Activated CD8-positive, alpha-beta T cell treated with anti-CD3 and anti-CD28 coated beads for 36 hours (primary cell): ENCODE results near the gene TMEM208. TPM values are rescaled to one million over a fixed set of nuclear protein-coding genes. Genes with fewer than 3 reads are reported as not detected.

Experiments
- ATAC-seq: fragments of 200-7000 bp; cut with Tn5 transposase; one replicate; pipeline ENCODE4 v1.10.0; 2021; ENCODE audit warnings: mild to moderate bottlenecking, moderate library complexity
- CTCF ChIA-PET: fragments of 350-600 bp; sonication (Branson Sonifier 250); formaldehyde crosslinking; loops from one replicate; lab custom pipeline; 2021; ENCODE audit warnings: antibody characterized with exemption; lab: Charles Lee
- POLR2A ChIA-PET: fragments of 350-600 bp; sonication (Branson Sonifier 250); formaldehyde crosslinking; loops from one replicate; lab custom pipeline; 2021; ENCODE audit warnings: antibody characterized with exemption; lab: Charles Lee
- DNase-seq: peaks from one replicate; pipeline ENCODE4 v3.0.0-alpha.2; 2020
- H3K27ac Mint-ChIP-seq: one replicate; pipeline ENCODE4 v1.8.0; 2021; ENCODE audit warnings: mild to moderate bottlenecking, mixed read lengths
- H3K27me3 Mint-ChIP-seq: one replicate; pipeline ENCODE4 v1.8.0; 2021; ENCODE audit warnings: mixed read lengths
- H3K36me3 Mint-ChIP-seq: one replicate; pipeline ENCODE4 v1.8.0; 2021; ENCODE audit warnings: low read depth, mixed read lengths
- H3K4me1 Mint-ChIP-seq: one replicate; pipeline ENCODE4 v1.8.0; 2021; ENCODE audit warnings: low read depth, mixed read lengths
- H3K4me3 Mint-ChIP-seq: one replicate; pipeline ENCODE4 v1.8.0; 2021; ENCODE audit warnings: mild to moderate bottlenecking, moderate library complexity, mixed read lengths
- H3K9me3 Mint-ChIP-seq: one replicate; pipeline ENCODE4 v1.8.0; 2021; ENCODE audit warnings: mixed read lengths
- intact Hi-C: fragments of 100-400 bp; cut with micrococcal nuclease; formaldehyde crosslinking; loops from one replicate; pipeline ENCODE4 v1.10.0; 2022
- total RNA-seq, 2 experiments: library from RNA; stranded (reverse); gene quantifications; one replicate each; pipeline ENCODE4 v1.2.3, GENCODE V29; 2021
- TF ChIP-seq, protein P1 (sequence below): fragments of 200-600 bp; IDR thresholded peaks from one replicate; pipeline ENCODE4 v1.8.0; 2022; ENCODE audit warnings: antibody characterized with exemption, mild to moderate bottlenecking

The TMEM208 gene
- total RNA-seq, 2 experiments from 2014 or later = 25.7 to 30.7 TPM

DNA sequence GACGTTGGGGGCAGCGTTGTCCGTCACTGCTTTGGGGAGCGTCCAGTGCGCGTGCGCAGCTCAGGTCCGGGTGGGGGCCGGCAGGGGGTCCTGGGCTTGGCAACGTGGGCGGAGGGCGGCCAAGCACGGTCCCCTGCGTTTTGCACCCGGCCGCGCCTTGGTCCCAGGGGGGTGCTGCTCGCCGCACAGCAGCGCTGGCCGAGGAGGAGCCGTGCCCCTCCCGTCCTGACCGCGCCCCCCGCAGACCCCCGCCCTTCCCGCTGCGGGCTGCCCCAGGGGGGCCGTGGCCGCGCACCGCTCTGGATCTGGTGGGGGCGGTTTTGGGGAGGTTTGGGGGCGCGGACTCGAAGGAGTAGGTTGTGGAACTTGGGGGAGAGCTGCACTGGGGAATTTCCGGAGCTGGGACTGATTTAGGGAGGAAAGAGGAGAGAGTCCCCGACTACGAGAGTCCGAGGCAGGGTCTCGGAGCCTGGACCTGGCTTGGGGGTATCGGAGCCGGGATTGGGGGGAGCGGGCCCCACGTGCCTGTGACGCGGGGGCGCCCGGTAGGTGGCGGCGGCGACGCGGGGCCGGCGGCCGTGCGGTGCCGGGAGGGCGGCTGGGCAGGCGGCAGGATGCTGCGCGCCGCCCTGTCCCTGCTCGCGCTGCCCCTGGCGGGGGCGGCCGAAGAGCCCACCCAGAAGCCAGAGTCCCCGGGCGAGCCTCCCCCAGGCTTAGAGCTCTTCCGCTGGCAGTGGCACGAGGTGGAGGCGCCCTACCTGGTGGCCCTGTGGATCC lies 21.7 kb downstream of the TMEM208 start, which contains the start of gene SLC9A5:
TSS of gene SLC9A5 (plus strand) at position 579 of the 777 bp plus-strand sequence. CDS start at position 615, 36 bp downstream.
- ChIA-PET CTCF (interaction anchor here (0.6 to 2.3 kb wide), 11 partner anchors 10 to 233 kb away, joined by 3 to 7 read pairs (median 3); partner anchors contain the start of genes KCTD19, LRRC36 and TMEM208), POLR2A (interaction anchor here (0.9 to 10.0 kb wide), 9 partner anchors 10 to 221 kb away, joined by 3 to 123 read pairs (median 3); partner anchors contain the start of gene TMEM208)
- H3K27me3 Mint-ChIP-seq = no peaks in the 10 kb centered on the region
- H3K9me3 Mint-ChIP-seq = no peaks in the 10 kb centered on the region
- TF ChIP-seq, protein P1, sequence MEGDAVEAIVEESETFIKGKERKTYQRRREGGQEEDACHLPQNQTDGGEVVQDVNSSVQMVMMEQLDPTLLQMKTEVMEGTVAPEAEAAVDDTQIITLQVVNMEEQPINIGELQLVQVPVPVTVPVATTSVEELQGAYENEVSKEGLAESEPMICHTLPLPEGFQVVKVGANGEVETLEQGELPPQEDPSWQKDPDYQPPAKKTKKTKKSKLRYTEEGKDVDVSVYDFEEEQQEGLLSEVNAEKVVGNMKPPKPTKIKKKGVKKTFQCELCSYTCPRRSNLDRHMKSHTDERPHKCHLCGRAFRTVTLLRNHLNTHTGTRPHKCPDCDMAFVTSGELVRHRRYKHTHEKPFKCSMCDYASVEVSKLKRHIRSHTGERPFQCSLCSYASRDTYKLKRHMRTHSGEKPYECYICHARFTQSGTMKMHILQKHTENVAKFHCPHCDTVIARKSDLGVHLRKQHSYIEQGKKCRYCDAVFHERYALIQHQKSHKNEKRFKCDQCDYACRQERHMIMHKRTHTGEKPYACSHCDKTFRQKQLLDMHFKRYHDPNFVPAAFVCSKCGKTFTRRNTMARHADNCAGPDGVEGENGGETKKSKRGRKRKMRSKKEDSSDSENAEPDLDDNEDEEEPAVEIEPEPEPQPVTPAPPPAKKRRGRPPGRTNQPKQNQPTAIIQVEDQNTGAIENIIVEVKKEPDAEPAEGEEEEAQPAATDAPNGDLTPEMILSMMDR = peak; percentile 26
- intact Hi-C loops = no loop called here
- peaks cover 2% of the 10 kb centered on the region for H3K36me3 Mint-ChIP-seq
- H3K4me3 Mint-ChIP-seq = peak within 1 kb of the TSS; percentile 89
- DNase-seq = peak; percentile 39
- peaks cover 41% of the 10 kb centered on the region for H3K4me1 Mint-ChIP-seq
- no peak for ATAC-seq
- H3K27ac Mint-ChIP-seq = peak within 1 kb of the TSS; percentile 86

- ChIA-PET POLR2A (interaction anchor here (1.0 to 10.0 kb wide), 6 partner anchors 10 to 39 kb away, joined by 3 to 123 read pairs (median 4); partner anchors contain the start of gene TMEM208), CTCF (interaction anchor here (0.9 to 2.3 kb wide), 10 partner anchors 9 to 232 kb away, joined by 3 to 7 read pairs (median 3); partner anchors contain the start of gene TMEM208)
- H3K36me3 Mint-ChIP-seq = peaks cover 2% of the 10 kb centered on the region
- peak overlapping the region; percentile 89 for H3K4me3 Mint-ChIP-seq
- intact Hi-C loops = no loop called here
- H3K4me1 Mint-ChIP-seq = peaks cover 34% of the 10 kb centered on the region
- H3K27ac Mint-ChIP-seq = peak overlapping the region; percentile 56
- H3K27me3 Mint-ChIP-seq = no peaks in the 10 kb centered on the region
- ATAC-seq = no peak
- no peaks in the 10 kb centered on the region for H3K9me3 Mint-ChIP-seq
- DNase-seq = no peak
- TF ChIP-seq, protein P1 = no peak
Measured at GRCh38 chr16:67249178-67250044, 22.5 kb downstream of the TMEM208 start.

DNA sequence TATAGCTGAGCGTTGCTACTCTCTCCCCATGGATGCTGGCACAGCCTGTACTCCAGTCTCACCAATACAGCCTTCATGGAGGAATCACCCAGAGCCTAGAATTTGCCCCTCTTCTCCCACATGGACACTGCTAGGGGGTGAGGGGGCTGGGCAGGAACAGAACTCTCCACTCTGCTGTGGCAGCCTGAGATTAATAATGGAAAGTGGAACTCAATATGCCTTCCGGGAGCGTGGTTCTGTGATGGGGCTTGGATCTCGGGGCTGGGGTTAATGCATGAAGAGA lies 23.1 kb downstream of the TMEM208 start:
- H3K4me3 Mint-ChIP-seq = peak overlapping the region; percentile 89
- no peak overlapping the region for H3K27ac Mint-ChIP-seq
- DNase-seq = no peak
- peaks cover 2% of the 10 kb centered on the region for H3K36me3 Mint-ChIP-seq
- no peak for ATAC-seq
- H3K27me3 Mint-ChIP-seq = no peaks in the 10 kb centered on the region
- CTCF ChIA-PET = interaction anchor here (1.1 to 2.3 kb wide), 6 partner anchors 11 to 232 kb away, joined by 3 to 7 read pairs (median 4); partner anchors contain the start of gene TMEM208
- TF ChIP-seq, protein P1 = no peak
- no peaks in the 10 kb centered on the region for H3K9me3 Mint-ChIP-seq
- POLR2A ChIA-PET = interaction anchor here (10.0 kb wide), 1 partner anchor 20 kb away, joined by 123 read pairs; the partner anchor contains the start of gene TMEM208
- H3K4me1 Mint-ChIP-seq = peaks cover 29% of the 10 kb centered on the region
- intact Hi-C loops = no loop called here

DNA sequence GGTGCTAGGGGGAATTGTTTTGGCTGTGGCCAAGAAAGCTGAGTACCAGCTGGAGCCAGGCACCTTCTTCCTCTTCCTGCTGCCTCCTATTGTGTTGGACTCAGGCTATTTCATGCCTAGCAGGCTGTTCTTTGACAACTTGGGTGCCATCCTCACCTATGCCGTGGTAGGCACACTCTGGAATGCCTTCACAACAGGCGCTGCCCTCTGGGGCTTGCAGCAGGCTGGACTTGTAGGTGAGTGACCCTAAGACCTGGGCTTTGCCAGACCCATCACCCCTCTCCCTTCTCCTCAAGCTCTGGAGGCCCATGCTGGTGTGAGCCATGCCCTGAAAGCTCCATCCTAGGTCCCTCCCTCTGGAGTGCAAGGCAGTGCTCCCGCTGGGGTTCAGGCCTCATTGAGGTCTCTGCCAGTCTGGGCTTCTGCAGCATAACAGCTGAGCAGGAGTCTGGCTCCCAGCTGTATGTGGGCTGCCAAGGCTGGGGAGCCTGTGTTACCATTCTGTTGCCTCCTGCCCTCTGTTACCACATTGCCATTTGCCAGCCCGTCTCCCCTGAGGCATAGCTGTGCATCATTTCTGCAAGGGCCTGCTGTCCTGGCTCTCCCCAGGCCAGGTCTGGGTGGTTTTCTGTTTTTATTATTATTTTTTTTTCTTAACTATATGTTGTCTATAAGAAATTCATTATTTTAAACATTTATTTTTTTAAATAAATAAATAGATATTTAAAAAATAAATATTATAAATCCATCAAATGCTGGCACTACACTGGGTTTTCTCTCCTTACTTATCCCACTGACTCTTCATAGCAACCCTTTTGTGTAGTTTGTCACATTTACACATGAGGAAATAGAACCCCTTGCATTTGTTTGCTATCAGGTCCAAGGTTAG lies 25.9 kb downstream of the TMEM208 start:
- Mint-ChIP-seq H3K36me3 (peaks cover 2% of the 10 kb centered on the region), H3K4me1 (peaks cover 16% of the 10 kb centered on the region), H3K27me3 (no peaks in the 10 kb centered on the region), H3K27ac (no peak overlapping the region), H3K4me3 (no peak overlapping the region), H3K9me3 (no peaks in the 10 kb centered on the region)
- POLR2A ChIA-PET = no interaction called here
- ATAC-seq = no peak
- DNase-seq = no peak
- TF ChIP-seq, protein P1 = no peak
- CTCF ChIA-PET = interaction anchor here (1.0 to 1.7 kb wide), 2 partner anchors 26 to 146 kb away, joined by 5 read pairs; no protein-coding TSS in a partner anchor
- intact Hi-C loops = no loop called here
